Brain pericyte (primary cell): ENCODE results near the gene SPATA16.
"Not testable (repeated sequence)": the region's sequence is repeated elsewhere in the genome, so short reads cannot be mapped to it uniquely, and the experiment has no call there.

Experiments
- DNase-seq: peaks from one replicate; pipeline ENCODE4 v3.0.0-alpha.2; 2012; ENCODE audit warnings: low read depth, low spot score

The SPATA16 gene

DNA sequence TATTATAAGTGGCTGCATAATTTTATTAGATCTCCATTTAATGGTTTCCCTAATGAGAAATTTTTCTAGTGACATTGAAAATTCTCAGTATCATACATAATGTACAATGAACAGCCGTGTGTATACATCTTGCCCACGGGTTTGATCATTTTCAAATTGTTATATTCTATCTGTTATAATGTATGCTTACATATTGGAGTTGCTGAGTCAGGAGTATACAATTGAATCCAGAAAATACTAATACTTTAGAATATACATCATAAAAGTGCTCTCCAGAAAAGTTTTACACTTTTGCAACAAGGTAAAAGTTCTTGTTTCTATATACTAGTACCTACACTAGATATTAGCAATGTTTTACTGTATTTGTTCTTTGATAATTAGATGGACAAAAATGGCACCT lies 82.8 kb downstream of the SPATA16 start:
- no peak for DNase-seq

DNA sequence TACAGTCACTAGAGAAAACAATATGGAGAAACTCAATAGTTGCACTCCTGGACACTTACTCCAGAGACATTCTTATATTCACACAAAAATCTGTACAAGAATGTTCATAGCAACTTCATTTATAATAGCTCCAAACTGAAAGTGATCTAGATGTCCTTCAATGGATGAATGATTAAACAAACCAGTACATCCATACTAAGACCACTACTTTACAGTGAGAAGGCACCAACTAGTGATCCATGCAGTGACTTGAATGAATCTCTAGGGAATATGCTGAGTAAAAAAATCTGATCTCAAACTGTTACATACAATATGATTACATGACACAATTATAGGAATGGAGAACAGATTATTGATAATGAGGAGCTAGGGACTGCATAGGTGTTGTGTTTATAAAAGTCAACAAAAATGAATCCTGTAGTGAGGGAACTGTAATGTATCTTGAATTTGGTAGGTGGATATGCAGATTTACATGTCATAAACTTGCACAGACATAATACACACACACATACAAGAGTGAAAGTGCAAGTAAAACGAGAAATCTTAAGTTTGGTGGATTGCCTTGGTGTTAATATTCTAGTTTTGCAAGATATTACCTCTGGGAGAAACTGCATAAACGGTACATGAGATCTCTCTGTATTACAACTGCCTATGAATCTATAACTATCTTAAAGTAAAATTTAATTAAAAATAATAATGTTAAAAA lies 85.7 kb downstream of the SPATA16 start:
- no peak for DNase-seq

DNA sequence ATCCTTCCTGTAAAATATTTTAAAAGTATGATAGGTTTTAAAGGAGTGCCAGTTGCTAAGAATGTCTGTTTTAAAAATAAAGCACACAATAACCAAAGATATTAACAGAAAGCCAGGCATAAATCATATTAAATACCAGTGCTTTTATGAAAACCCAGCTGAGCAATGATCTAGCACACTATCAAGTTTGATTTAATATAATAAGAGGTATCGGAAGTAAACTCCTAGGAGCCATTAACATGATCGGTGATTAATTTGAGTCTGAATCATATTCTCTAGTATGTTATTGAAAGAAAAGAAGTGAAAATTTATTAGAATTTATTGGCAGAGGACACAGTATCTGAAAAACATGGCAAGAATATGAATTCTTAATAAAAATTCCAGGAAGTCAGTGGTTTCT lies 91.7 kb downstream of the SPATA16 start:
- DNase-seq, result no peak

DNA sequence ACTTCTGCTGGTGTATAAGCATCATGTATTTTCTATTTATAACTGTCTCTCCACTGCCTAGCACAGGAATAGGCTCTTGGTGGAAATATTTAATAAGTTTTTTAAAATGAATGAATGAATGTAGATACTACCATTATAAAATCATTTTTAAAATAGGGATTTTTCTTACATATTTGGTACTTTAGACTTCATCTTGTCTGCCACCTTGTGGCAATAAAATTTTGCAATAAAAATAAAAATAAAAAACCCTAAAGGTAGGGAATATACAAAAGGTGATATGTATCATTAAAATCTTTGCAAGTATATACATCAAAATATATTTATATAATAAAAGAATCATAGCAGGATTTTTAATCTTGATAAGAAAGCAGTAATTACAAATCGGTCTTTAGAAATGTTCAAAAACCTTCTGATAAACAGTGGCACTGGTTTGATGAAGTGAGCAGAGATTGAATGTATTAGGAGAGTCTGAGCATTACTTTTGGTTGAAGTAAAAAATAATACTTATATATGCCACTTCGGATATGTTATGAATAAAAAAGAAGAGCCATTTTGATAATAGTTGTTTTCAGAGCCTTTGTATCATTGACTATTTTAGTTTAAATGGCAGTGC lies 95.2 kb downstream of the SPATA16 start:
- no peak for DNase-seq

DNA sequence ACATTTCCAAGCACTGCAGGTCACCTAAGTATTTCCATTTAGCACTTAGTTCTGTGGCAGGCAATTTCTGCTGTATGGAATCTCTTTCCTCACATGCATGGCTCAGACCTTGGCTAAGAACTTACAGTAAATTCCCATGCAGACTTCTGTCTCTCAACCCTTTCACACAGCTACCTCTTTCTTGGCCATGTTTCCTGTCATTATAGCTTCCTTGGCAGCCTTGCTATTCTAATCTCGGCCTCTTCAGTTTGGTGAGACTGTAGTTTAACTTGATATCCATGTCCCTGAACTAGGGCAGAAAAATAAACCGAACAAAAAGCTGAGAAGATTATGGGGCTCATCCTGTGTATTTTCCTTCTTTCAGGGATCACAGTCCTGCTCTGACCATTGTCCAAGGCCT lies 96.0 kb downstream of the SPATA16 start:
- no peak for DNase-seq

DNA sequence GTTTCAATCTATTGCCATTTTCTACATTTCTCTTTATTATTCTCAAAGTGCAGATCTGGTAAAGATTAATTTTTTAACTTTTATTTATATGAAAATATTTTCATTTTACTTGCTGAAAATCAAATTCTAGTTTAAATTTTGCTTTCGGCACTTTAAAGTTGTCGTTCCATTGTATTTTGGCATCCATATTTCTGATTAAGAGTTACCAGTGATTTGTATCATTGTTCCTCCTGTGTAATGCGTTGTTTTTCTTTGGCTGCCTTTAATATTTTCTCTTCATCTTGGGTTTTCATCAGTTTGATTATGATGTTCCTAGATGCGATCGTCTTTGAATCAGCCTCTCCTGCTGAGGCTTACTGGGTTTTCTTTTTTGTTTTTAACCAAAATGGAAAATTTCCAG lies 97.3 kb downstream of the SPATA16 start:
- no peak for DNase-seq

DNA sequence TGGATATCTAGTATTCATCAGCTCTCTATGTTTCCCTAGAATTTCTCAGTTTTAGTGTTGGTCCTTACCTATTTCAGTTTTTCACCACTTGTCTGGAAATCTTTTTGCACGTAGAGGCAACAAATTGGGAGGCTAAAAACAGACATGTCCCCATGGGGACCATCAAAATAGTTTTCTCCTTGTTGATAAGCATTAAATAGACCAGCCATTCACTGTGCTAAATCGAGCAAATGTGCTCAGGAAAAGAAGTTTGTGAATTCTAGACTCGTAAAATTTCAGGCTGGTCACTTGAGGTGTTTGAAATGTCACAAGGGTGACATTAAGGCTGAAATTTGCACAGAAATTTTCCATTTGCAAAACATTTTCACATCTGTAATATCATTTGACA lies 102.6 kb downstream of the SPATA16 start:
- DNase-seq, result no peak

DNA sequence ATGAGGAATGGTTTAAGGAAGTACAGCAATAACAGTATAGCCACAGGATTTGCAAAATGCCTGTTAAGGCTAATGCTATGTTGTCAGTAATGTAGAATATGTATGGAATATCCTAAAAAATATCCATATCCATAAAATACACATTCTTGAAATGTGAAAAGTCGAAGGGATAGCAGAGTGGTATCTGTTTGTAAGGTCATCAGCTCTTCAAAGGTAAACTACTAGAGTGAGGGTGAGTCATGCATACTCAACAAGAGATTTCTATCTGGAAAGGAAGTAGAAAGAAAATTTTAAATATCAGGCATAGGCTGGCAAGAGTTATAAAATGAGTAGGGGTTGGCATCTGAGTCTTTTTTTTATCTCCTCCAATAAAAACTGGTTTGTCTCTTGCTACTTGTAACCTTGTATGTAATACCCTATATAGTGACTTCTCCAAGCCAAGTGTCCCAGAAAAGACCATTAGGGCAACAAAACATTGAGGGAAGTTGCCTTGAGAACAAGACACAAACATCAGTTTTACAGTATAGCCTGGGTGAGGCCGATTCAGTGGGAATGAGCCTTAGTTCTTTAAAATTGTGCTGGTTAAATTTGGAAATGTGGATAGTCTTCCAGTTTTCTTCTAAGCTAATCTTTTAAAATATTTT lies 103.1 kb downstream of the SPATA16 start:
- DNase-seq, result no peak

DNA sequence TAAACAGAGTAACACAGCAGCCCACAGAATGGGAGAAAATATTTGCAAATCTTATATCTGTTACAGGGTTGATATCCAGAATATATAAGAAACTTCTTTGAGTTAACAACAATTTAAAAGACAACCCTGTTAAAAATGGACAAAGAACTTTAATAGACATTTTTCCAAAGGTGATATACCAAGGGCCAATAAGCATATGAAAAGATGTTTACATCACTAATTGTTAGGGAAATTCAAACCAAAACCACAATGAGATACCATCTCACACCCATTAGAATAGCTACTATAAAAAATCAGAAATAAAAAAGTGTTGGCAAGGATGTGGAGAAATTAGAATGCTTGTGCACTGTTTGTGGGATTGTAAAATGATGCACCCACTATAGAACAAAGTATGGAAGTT lies 110.8 kb downstream of the SPATA16 start:
- DNase-seq, result no peak

DNA sequence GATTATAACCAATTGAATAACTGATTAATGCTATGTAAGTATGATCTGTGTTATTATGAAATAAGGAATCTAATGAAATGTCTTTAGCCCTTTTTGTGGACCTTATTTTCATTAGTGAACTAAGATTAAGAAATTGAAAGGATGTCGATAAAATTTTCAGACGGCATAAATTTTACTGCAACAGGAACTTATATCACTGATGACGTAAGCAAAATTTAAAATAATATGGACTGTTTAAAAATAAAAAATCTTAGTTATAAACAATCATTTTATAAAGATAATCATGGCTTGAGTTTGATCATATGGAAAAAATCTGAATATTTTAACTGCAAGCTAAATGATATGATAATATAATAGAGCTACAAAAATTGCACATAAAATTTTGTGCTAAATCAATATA lies 112.7 kb downstream of the SPATA16 start:
- no peak for DNase-seq

DNA sequence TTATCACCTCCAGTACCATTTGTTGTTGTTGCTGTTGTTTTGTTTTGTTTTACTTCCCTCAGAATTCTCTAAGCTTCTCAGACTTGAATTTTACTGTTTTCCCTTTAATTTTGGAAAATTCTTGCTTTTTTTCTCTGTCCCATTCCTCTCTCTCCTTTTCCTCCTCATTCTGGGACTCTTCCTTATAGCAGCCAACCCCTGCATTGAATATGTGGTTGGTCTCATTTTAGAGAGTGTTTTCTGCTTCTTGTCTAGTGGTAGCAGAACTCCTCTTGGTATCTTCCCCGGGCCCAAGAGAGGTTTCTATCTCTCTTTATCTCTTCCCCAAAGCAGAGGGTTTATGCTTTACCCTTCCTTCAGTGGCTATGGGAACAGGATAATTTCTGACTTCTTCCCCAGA lies 113.6 kb downstream of the SPATA16 start:
- DNase-seq, result no peak

DNA sequence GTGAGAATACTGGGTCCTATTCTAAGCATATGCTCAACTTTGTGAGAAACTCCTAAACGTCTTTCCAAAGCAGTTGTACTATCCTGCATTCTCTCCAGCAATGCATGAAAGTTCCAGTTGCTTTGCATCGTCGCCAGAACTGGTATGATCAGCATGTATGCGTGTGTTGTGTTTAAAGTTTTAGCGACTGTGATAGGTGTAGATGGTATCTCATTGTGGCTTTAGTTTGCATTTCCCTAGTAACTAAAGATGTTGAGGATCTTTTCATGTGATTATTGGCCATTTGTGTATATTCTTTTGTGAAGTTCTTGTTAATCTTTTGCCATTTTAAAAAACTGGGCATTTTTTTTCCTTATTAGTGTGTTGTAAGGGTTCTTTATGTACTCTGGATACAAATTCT lies 115.1 kb downstream of the SPATA16 start:
- DNase-seq, result no peak

DNA sequence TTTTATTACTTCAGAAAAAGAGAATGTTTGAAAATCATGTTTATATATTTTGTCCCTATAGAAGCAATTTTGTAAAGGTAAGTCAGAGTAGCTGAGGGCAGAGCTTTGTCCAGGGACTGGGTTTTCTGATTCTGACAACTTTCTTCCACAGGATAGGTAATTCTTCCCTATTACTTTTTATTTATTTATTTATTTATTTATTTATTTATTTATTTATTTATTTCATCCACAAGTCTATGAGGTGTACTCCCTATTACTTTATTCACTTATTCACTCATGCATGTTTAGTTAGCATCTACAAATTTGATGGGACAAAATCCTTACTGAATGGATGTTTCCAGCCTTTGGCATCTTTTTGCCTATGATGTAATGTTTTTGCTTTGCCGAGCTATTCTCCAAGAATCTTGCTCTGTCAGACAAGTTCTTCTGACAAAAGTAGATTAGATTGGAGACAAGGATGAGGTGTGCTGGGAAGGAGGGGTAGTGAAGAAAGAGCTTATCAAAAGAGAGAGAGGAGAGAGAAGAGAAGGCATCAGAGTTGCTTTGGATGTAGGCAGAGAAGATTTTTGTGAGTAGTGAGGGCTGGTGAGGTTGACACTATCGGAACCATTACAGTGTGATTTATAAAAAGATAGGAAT lies 119.4 kb downstream of the SPATA16 start:
- DNase-seq, result no peak

DNA sequence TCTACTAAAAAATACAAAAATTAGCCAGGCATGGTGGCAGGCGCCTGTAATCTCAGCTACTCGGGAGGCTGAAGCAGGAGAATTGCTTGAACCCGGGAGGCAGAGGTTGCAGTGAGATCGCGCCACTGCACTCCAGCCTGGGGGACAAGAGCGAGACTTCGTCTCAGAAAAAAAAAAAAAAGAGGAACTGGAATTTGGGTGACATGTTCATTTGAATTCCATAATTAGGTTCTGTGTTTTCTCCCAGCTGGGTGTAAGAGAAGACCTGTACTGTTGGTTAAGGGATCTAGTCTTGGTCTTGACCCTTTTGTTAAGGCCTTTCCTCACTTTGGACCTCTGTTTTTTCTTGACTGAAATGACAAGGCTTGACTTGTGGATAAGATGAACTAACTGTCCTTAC lies 120.9 kb downstream of the SPATA16 start:
- not testable (repeated sequence) for DNase-seq

DNA sequence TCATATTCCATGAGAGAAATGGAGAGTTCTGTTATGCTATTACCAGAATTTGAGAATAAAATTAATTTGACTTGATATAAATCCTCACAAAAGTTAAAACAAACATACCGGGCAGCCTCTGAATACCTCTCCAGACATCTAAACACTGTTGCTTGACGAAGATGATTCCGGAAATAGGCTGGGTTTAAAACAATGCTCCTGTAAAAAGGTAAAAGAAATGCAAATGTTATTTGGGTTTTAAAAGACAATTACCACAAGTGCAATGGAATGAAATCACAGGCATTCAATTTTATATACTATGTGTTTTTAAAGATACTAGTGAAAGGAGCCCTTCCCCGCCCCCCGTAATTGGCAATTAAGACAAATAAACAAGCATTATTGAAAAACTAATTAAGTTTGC lies 121.7 kb downstream of the SPATA16 start:
- no peak for DNase-seq

DNA sequence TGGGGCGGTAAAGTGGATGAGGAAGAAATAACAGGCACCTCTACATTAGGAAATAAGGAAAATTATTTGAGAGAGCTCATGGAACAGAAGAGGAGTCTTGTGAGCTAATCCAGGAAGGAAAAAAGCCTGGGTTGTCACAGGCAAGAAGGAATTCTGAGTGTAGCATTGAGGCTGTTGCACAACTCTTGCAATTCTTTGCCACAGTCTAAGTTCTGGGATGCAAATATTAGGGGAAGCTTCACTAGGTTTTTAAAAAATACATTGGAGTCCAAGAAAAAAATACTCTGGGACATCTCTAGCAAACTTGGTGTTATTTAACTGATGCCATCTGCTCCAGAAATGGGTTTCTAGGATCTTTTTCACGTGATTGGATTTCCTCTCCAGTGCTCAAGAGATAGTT lies 122.3 kb downstream of the SPATA16 start:
- no peak for DNase-seq

DNA sequence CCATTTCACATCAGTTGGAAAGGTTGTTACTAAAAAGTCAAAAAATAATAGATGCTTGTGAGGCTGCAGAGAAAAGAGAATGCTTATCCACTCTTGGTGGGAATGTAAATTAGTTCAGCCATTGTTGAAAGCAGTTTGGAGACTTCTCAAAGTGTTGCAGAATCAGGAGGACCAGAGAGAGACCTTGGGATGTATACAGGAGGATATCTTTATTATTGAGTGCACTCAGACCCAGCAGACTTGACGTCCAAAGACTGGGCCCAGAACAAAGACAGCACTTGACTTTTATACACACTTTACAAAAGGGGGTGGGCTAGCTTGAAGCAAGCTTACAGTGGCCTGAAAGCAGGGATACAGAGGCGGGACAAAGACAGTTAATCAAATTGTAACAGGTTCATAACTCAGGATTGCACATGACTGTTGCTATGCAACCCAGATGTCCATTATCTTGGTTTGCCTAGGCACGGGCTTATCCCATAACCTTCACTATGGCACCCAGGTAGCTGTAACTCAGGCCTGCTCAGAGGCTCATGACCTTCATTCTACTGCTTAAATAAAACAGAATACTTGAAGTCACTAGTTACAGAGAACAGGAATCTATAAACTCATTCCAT lies 127.7 kb downstream of the SPATA16 start:
- no peak for DNase-seq

DNA sequence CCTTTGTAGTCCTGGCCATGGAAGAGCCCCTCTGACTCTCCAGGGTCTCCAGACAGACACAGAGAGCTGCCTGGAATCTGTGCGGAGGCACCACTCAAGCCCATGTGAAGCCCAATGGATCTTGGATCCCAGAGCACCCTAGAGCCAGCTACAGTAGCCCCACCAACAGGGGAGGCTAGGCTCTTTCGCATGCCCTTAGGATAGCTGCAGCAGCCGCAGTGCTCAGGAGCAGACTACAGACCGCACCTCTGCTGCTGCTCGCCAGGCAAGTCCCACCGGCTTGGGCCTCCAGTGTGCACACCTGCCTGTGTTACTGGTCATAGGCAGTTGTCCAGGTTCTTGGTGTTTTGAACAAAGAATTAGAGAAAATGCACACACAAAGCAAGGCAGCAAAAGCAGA lies 131.6 kb downstream of the SPATA16 start:
- DNase-seq, result no peak

DNA sequence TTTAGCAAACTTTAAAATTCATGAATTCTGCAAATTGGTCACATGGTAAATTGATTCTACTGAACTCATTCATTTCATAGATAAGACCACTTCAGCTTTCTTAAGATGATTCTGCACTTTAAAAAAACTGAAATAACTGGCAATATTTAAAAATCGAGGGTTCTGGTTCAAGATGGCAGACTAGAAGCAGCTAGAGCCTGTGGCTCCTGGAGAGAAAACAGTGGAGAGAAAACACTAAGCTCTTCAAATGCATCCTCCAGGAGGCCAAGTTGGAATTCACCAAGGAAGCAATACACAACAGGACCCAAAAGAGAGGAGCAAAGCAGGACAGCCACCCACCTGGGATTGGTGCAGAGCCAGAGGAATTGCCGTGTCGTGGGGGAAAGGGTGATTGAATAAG lies 132.1 kb downstream of the SPATA16 start:
- DNase-seq, result no peak

DNA sequence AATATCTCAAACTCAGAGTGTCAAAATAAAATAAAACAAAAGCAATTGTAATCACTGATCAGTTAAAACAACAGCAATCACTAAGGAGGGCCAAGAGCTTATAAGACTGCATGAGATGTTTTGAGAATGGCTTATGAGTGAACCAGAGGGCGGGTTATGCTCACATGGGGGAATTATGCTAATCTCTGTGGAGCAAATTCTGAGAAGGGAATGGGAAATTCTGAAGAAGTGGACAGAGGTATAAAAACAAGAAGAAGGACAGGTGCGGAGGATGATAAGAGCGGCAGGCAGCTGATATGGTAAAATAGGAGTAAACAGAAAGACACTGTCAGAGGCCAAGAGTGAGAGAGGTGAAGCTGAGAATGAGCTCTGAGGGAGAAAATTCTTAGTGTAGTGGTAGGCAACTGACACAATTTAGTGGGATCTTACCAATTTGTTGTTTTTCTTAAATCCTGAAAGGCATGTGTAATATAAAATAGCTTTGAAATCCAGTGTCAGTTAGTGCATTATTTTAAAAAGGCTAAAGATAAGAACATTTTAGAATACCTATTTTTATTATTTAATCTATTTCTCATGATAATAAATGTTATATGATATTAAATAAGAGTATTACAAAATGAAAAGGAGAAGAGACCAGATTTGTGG lies 133.8 kb downstream of the SPATA16 start:
- no peak for DNase-seq

DNA sequence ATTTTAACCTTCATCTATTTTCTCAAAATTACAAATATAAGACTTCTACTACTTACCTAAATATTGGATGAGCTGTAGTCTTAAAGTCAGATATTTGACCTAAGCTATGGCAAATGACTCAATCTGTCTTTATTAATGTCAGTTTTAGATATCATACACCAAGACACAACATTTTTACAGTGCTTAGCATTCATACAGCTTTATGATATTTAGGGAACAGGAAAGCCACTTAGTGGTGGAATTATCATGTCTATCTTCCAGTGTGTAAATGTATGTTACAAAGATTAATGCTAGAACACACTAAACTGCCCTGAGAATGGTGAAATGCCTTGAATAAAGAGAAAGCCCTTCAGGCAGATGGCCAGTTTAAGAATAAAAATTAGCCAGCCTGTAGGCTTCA lies 135.0 kb downstream of the SPATA16 start:
- no peak for DNase-seq

DNA sequence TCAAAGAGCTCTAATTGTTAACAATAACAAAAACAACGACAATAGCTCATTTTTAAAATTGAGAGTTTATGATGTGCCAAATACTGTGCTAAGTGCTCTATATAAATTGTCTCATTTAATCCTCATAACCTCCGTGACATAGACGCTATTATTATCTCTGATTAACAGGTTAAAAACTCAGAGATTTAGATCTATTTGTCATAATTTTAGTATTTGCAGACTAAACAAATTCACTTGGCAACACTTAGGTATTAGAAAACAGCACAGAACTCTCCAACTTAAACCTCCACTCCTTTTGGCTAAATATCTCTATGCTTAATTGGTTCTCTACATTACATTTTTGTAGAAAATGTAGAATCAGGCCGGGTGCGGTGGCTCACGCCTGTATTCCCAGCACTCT lies 136.4 kb downstream of the SPATA16 start:
- DNase-seq, result no peak
